GM19468 (cell line): ENCODE measurements around the gene IL4I1.
"Not testable (repeated sequence)": the region's sequence is repeated elsewhere in the genome, so short reads cannot be mapped to it uniquely, and the experiment has no call there.

ENCODE experiments used
- ATAC-seq: cut with Tn5 transposase; IDR thresholded peaks from one replicate; pipeline ENCODE4 v1.9.1; 2021; ENCODE audit warnings: mild to moderate bottlenecking, moderate library complexity, moderate number of reproducible peaks; ENCODE audit not compliant: unreplicated experiment; ENCODE audit errors: extremely low read depth

Gene IL4I1

GRCh38 chr19:49924881-49925210 lies 28.2 kb upstream of the IL4I1 start:
- not testable (repeated sequence) for ATAC-seq

GRCh38 chr19:49924004-49924880 lies 27.6 kb upstream of the IL4I1 start:
- no peak for ATAC-seq

DNA sequence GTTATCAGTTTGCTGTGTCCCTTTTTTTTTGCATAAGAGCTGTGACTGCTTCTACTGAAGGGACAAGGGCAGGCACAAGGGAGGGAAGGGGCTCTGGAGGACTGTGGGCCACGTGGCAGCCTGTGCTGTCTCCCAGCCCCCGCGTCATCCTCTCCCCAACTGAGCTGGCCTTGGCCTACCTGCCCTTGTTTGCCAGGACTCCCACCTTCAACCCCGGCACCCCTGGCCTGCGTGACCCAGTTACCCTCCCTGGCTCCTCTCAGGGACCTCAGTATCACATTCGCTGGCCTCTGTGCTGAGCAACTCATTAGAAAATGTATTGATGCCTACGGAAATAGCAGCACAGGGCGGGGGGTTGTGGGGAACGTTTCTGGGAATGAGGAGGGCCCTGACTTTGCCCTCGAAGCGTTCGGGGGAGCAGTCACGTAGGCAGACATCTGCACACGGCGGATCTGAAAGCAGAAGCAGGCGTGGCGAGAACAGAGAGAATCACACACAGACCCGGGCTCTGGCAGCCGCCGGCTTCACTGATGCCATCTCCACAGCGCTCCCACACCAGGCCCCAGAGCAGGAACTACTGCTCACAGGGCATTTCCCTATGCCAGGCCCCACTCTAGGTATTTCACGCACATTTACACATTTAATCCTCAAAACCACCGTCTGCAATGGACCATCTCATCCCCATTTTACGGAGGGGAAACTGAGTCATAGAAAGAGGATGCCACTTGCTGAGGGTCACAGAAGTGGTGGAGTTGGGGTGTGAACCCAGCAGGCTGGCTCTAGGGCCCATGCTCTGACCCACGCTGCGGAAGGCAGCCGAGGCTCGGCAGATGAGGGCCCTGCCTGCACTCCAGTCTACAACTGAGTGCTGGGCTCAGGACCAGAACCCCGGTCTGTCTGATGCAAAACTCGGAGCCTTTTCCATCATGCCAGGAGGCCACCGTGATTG lies 26.6 kb upstream of the IL4I1 start:
- ATAC-seq: no peak

- ATAC-seq: no peak
These were observed 25.4 kb upstream of the IL4I1 start for GRCh38 chr19:49921871-49922795.

DNA sequence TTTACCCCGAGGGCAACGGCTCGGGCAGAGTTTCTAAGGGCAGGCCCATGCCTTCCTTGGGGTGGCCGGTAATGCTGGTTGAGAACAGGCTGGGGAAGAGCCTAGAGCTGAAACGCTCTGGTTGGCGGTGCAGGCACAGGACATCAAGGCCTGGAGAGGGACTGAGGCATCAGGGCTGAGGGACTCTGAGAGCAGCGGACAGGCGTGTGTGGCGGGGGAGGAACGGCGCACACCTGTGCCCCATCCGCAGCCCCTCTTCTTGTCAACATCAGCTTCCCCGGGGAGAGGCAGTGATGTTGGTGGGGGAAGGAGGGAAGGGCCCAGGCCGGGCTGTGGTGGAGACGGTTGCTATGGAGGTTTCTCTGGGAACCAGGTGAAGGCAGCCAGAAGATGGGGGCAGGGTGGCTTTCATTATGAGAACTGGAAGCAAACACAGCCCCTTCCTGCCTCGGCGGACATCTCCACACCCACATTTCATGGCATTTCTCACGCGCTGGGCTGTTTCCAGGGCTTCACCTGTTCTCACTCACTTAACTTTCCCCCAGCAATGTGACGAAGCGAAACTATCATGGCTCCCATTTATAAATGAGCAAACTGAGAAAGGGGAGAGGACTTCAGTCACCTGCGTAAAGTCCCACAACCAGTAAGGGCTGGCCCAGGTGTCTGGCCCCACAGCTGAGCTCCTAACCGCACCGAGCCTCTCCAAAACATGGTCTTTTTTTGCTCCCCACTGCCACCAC lies 24.1 kb upstream of the IL4I1 start:
- no peak for ATAC-seq

DNA sequence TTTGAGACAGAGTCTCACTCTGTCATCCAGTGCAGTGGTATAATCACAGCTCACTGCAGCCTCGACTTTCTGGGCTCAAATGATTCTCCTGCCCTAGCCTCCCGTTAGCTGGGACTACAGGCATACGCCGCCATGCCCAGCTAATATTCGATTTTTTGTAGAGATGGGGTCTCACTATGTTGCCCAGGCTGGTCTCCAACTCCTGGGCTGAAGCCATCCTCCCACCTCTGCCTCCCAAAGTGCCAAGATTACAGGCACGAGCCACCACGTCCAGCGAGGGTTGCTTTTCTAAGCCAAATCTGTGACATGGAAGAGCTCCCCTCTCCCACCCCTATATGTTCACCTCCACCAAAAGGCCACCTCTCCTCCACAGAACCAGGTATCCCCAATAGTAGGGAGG lies 21.4 kb upstream of the IL4I1 start:
- no peak for ATAC-seq

GRCh38 chr19:49916839-49917733 lies 20.4 kb upstream of the IL4I1 start:
- no peak for ATAC-seq

- ATAC-seq: no peak
These were observed 18.6 kb upstream of the IL4I1 start for GRCh38 chr19:49915271-49915670.

DNA sequence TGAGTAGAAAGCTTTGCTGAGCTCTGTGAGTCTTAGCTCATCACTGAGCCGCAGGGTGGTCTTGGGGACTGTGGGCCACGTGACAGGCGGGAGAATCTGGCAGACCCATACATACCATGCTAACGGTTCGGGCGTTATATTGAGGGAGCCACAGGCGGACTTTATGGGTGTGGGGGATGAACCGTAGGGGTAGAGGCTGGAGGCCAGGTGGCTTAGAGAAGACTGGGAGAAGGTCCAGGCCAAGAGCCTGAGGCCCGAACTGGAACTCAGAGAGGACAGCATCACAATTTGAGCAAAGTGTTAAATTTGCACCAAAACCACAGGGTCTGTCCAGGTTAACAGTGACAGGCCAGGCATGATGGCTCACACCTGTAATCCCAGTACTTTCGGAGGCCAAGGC lies 17.0 kb upstream of the IL4I1 start:
- no peak for ATAC-seq

DNA sequence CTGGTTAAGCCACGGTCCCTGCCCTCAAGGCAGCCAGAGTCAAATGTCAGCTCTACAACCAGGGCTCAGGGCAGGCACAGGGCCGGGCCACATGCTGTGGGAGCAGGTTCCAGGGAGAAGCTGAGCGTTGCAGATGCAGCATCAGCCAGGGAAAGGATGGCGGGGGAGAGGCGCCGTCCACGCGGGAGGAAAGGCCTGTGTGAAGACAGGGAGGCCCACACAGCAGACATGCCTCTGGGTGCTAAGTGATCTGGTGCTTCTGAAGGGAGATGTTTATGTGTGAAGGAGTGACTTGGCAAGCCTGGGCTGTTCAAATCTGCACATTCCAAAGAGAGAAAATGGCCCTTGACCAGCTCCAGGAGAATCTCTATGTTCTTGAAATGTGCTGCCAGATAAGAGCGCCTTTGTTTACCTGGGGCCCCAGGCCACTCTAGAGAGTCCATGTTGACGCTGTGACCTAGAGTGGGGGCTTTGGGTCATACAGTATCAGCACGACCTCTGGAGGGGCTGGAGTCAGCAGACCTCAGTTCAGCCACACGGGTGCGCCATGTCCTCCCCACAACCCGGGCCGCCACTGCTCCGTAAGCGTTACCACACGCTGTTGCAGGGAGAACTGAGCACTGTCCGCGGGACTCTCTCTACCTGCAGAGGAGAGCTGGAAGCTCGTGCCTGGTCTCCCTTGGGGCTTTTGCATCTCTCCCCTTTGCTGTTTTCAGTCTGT lies 16.4 kb upstream of the IL4I1 start:
- ATAC-seq: no peak

- ATAC-seq: no peak
These were observed 14.9 kb upstream of the IL4I1 start for GRCh38 chr19:49911381-49912145.

GRCh38 chr19:49910179-49910578 lies 13.5 kb upstream of the IL4I1 start:
- ATAC-seq: no peak

- no peak for ATAC-seq
These were observed 12.1 kb upstream of the IL4I1 start for GRCh38 chr19:49908480-49909420.

DNA sequence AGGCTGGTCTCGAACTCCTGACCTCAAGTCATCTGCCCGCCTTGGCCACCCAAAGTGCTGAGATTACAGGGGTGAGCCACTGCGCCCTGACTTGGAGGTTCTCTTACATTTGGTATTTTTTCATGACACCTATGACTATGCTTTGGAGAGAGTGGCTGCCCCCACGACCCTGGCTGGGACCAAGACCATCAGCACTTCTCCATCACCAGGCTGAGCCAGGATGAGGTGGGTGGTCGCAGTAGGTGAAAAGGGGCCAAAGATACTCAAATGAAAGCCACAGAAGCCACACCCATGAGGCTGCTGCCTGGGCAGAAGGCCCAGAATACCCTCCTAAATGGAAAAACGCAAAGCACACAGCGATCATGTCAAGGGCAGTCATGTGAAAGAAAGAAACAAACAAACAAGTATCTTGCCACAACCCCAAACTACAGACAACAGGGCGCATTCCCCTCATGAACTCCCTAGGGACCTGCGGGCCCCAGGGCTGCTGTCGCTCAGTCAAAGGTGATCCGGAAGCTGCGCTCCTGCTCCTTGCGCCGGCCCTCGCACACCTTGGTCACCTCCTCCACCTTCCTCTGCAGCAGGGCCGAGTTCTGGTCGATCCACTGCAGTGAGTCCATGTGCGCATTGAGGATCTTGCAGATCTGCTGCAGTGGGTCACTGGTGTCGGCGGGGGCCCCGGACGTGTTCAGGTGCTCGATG lies 11.2 kb upstream of the IL4I1 start:
- no peak for ATAC-seq

DNA sequence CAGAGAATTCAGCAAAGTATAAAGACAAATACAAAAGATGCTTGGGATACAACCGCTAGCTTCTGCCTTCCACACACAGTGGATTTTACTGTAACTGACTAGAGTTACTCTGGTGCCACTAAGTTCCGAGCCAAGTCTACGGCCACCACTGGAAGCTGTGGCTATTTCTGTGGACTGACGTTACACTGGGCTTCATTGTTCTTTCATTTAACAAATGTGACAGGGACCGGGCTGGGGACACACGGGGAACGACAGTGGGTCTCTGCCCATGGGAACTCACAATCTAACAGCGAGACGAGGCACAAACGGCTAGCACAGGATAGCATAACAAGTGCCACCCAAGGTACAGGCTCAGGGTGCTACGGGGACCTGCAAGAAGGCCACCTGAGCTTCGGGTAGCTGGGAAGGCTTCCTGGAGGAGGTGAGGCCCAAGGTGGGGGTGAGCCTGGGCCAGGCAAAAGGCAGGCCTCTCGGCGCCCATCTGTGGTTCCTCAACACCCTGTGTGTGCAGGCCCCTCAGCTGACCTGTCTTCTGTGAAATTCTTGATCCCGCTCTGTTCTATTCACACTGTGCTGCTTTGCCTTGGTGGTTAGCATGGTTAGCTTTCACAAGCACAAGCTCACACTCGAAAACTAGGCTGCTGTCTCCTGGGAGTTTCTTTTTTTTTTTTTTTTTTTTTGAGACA lies 10.3 kb upstream of the IL4I1 start:
- no peak for ATAC-seq
